Epidermal melanocyte (primary cell): ENCODE measurements around the gene ERCC8.
"Not testable (repeated sequence)": the region's sequence is repeated elsewhere in the genome, so short reads cannot be mapped to it uniquely, and the experiment has no call there.

Experiments used
- DNase-seq: peaks from one replicate; pipeline ENCODE4 v3.0.0; 2011; ENCODE audit warnings: low spot score; ENCODE audit not compliant: insufficient read length

ERCC8 gene, protein sequence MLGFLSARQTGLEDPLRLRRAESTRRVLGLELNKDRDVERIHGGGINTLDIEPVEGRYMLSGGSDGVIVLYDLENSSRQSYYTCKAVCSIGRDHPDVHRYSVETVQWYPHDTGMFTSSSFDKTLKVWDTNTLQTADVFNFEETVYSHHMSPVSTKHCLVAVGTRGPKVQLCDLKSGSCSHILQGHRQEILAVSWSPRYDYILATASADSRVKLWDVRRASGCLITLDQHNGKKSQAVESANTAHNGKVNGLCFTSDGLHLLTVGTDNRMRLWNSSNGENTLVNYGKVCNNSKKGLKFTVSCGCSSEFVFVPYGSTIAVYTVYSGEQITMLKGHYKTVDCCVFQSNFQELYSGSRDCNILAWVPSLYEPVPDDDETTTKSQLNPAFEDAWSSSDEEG

GRCh38 chr5:60944904-60945812 is at the start of gene ERCC8, which contains the start of gene NDUFAF2:
TSS of gene ERCC8 (minus strand) at chr5:60945070. CDS start at chr5:60945008, 62 bp downstream.
TSS of gene NDUFAF2 (plus strand) at chr5:60945205. CDS start at chr5:60945256, 51 bp downstream.
- peak; percentile 95 for DNase-seq

GRCh38 chr5:60993875-60994571 is 49.2 kb upstream of the ERCC8 start:
- no peak for DNase-seq

DNA sequence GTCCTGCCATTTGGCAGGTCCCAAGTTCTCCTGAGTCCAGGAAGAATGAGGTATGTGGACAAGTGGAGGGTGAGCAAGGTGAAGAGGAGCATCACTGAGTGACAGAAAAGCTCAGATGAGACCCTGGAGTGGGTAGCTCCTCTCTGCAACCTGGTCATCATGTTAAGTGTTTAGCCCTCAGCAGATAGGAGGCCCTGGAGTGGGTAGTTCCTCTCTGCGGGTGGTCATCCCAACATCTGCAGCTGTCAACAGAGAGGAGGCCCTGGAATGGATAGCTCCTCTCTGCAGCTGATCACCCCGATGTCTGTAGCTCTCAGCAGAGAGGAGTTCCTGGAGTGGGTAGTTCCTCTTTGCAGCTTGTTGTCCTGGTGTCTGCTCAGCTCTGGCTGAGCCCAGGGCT is 48.6 kb upstream of the ERCC8 start:
- DNase-seq: no peak

- no peak for DNase-seq
Measured at GRCh38 chr5:60992871-60993270, 48.0 kb upstream of the ERCC8 start.

- no peak for DNase-seq
Measured at GRCh38 chr5:60989790-60990189, 44.9 kb upstream of the ERCC8 start.

GRCh38 chr5:60982127-60982526 is 37.3 kb upstream of the ERCC8 start:
- DNase-seq: not testable (repeated sequence)

- no peak for DNase-seq
Measured at GRCh38 chr5:60980511-60980910, 35.6 kb upstream of the ERCC8 start.

DNA sequence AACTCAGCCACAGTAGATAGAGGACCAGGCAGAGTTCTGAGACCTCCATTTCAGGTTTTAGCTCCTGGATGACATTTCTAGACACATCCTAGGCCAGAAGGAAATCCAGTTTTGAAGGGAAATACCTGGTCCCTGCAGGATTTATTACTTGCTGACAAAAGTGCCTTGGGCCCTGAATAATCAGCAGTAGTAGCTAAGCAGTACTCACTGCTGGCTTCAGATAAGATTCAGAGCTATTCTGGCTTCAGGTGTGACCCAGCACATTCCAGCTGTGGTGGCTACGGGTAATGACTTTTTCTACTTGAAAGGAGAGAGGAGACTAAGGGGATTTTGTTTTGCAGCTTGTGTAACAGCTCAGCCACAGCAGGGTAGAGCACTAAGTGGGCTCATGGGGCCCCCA is 34.1 kb upstream of the ERCC8 start:
- DNase-seq: no peak

DNA sequence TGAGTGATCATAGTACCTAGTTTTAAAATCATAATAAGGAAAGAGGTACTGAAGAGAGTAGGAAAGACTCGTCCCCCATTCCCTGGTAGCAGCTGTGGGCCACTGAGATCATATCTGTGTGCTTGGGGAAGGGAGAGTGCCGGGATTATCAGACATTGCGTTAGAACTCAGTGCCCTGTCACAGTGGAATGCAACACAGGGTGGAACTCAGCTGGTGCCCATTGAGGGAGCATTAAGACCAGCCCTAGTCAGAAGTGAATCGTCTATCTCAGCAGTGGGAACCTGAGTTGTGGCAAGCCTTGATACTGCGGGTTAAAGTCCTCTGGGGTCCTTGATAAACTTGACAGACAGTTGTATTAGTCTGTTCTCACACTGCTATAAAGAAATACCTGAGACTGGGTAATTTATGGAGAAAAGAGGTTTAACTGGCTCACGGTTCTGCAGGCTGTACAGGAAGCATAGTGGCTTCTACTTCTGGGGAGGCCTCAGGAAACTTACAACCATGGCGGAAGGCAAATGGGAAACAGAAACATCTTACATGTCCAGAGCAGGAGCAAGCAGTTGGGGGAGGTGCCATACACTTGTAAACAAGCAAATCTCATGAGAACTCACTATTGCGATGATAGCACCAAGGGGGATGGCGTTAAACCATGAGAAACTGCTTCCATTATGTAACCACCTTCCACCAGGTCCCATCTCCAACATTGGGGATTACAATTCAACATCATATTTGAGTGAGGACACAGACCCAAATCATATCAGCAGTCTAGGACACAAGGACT is 33.3 kb upstream of the ERCC8 start:
- no peak for DNase-seq

DNA sequence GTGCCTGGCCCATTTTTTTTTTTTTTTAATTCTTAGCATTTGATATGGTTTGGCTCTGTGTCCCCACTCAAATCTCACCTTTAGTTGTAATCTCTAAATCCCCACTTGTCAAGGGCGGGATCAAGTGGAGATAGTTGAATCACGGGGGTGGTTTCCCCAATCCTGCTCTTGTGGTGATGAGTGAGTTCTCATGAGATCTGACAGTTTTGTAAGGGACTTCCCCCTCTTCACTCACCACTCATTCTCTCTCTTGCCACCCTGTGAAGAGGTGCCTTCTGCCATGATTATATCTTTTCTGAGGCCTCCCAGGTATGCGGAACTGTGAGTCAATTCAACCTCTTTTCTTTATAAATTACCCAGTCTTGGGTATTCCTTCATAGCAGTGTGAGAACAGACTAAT is 27.4 kb upstream of the ERCC8 start:
- DNase-seq: no peak

GRCh38 chr5:60961685-60962084 is 16.8 kb upstream of the ERCC8 start:
- DNase-seq: no peak

DNA sequence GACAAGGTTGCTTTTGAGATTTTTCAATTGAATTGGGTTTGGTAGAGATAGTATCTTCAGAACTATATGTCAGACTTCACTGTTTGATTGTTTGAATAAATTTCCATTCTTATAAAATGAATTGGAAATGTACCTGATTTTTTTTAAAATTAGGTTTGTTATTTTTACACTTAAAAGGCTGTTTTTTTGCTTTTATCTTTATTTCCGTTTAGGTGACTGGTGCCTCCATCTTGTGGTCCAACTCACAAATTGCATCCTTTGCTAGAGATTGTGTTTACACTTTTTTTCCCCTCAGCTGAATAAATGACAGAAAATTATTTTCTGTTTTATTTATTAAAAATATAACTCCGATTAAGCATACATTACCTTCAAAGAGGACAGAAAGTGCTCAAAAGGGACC is 15.7 kb upstream of the ERCC8 start:
- DNase-seq: no peak

- no peak for DNase-seq
Measured at GRCh38 chr5:60959156-60959555, 14.3 kb upstream of the ERCC8 start.

DNA sequence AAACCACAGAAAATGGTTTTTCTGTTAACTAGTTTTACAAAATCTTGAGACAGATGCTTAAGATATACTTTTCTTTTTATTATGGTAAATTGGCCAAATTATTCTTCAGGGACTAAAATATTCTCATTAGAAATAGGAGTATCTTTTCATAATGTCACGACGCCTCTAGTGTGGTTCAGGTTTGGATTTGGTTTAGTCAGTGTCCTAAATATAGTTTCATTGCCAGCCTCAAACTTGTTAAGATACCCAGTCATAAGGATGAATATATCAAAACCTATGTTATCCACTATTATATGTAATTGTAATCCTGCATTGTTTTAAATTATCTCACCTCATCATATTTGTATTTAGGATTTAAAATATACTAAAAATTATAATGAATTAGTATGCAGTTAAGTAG is 13.8 kb upstream of the ERCC8 start:
- DNase-seq: no peak

GRCh38 chr5:60958088-60958487 is 13.2 kb upstream of the ERCC8 start:
- no peak for DNase-seq

GRCh38 chr5:60955239-60955638 is 10.4 kb upstream of the ERCC8 start:
- no peak for DNase-seq

- DNase-seq: no peak
Measured at GRCh38 chr5:60948738-60949137, 3.9 kb upstream of the ERCC8 start.

GRCh38 chr5:60945813-60946187 is 930 bp upstream of the ERCC8 start:
- DNase-seq: no peak

- DNase-seq: no peak
Measured at GRCh38 chr5:60943624-60944023, 1.2 kb downstream of the ERCC8 start.

- no peak for DNase-seq
Measured at GRCh38 chr5:60929024-60929423, 15.8 kb downstream of the ERCC8 start.

DNA sequence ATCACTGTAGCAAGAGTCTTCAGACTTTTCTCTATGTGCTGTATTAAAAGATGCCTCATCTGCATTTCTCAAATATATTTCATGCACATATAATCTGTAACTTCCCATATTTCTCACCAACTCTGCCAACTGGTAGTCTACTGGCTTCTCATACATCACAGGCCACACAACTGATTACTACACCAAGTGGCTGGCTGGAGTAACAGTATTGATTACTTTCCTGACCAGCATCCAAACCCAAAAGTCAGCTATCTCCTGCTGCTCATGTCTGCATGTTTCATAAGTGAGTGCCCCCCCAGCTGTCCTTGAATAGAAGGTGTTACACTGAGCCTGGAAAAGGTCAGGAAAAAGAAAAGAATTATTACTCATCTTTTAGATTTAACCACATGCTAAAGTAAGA is 17.4 kb downstream of the ERCC8 start:
- DNase-seq: no peak
